K562 (cell line): ENCODE measurements around the gene SLC6A9. TPM values are rescaled to one million over a fixed set of nuclear protein-coding genes. Genes with fewer than 3 reads are reported as not detected.
A peak's percentile ranks its signal among the peaks of the same experiment; 100 is the strongest.

Experiments
- BCLAF1 ChIP-seq, 2 experiments: fragments of 450-650 bp in 1 of 2; IDR thresholded peaks; 2 replicates each; pipeline ENCODE4 v1.6.1; 2011 to 2017; ENCODE audit warnings: low read depth in 2 of 2, antibody characterized with exemption in 1 of 2, borderline replicate concordance in 1 of 2, low read length in 1 of 2, mild to moderate bottlenecking in 1 of 2, mixed read lengths in 1 of 2; ENCODE audit not compliant: control insufficient read depth in 1 of 2
- BRD4 ChIP-seq: fragments of 200-600 bp; sonication (generic); IDR thresholded peaks from 2 replicates; pipeline ENCODE4 v1.6.1; 2017; ENCODE audit warnings: inconsistent platforms
- CBFB ChIP-seq: sonication (generic); formaldehyde crosslinking; IDR thresholded peaks from 2 replicates; pipeline ENCODE4 v1.4.0; 2020; ENCODE audit warnings: mild to moderate bottlenecking, missing genetic modification reagents
- CHD1 ChIP-seq: fragments of 200-600 bp; sonication (generic); IDR thresholded peaks from one replicate; pipeline ENCODE4 v1.6.1; 2012; ENCODE audit warnings: mild to moderate bottlenecking, moderate library complexity, low read length, inconsistent platforms
- EGR1 ChIP-seq: fragments of 450-650 bp; conservative IDR thresholded peaks from 2 replicates; pipeline ENCODE4 v1.6.1; 2017; ENCODE audit warnings: mild to moderate bottlenecking
- GABPB1 ChIP-seq: sonication (generic); formaldehyde crosslinking; IDR thresholded peaks from 2 replicates; pipeline ENCODE4 v1.8.0; 2022; ENCODE audit warnings: mild to moderate bottlenecking, missing genetic modification reagents
- HDAC1 ChIP-seq, 2 experiments: fragments of 450-650 bp; IDR thresholded peaks; 2 replicates each; pipeline ENCODE4 v1.6.1; 2016 to 2017; ENCODE audit warnings: inconsistent platforms in 1 of 2, mild to moderate bottlenecking in 1 of 2, moderate library complexity in 1 of 2
- MITF ChIP-seq: IDR thresholded peaks from 2 replicates; pipeline ENCODE4 v1.6.1; 2014; ENCODE audit warnings: antibody characterized with exemption
- MTA3 ChIP-seq: fragments of 450-650 bp; formaldehyde crosslinking; IDR thresholded peaks from 2 replicates; pipeline ENCODE4 v1.6.1; 2017; ENCODE audit warnings: mild to moderate bottlenecking, borderline replicate concordance
- THRA ChIP-seq: fragments of 450-650 bp; IDR thresholded peaks from 2 replicates; pipeline ENCODE4 v1.6.1; 2017; ENCODE audit warnings: mild to moderate bottlenecking, moderate library complexity
- THRAP3 ChIP-seq: fragments of 450-650 bp; IDR thresholded peaks from 2 replicates; pipeline ENCODE4 v1.6.1; 2016; ENCODE audit warnings: mild to moderate bottlenecking, inconsistent platforms, borderline replicate concordance
- USF1 ChIP-seq: sonication (generic); formaldehyde crosslinking; IDR thresholded peaks from 2 replicates; pipeline ENCODE4 v1.9.0; 2022; ENCODE audit warnings: mild to moderate bottlenecking, missing genetic modification reagents
- USF2 ChIP-seq: sonication (generic); formaldehyde crosslinking; IDR thresholded peaks from 2 replicates; pipeline ENCODE4 v1.5.0; 2020; ENCODE audit warnings: missing genetic modification reagents
- ZBTB7A ChIP-seq: IDR thresholded peaks from 2 replicates; pipeline ENCODE4 v1.6.1; 2011; ENCODE audit warnings: low read depth, mild to moderate bottlenecking, low read length, moderate library complexity, borderline replicate concordance; ENCODE audit not compliant: control insufficient read depth
- ZKSCAN1 ChIP-seq: fragments of 150-350 bp; IDR thresholded peaks from 2 replicates; pipeline ENCODE4 v1.6.1; 2016; ENCODE audit warnings: low read depth, low read length
- ZNF175 ChIP-seq: fragments of 200-800 bp; sonication (Bioruptor generic); IDR thresholded peaks from 2 replicates; pipeline ENCODE4 v1.6.1; 2016; ENCODE audit warnings: low read depth, mild to moderate bottlenecking, missing genetic modification characterization, missing compliant biosample characterization
- ZNF41 ChIP-seq: fragments of 250-450 bp; sonication (Bioruptor Pico); conservative IDR thresholded peaks from 2 replicates; pipeline ENCODE4 v1.4.0; 2020; ENCODE audit warnings: mild to moderate bottlenecking
- ZNF431 ChIP-seq: sonication (generic); formaldehyde crosslinking; IDR thresholded peaks from 2 replicates; pipeline ENCODE4 v1.8.0; 2022; ENCODE audit warnings: mild to moderate bottlenecking, missing genetic modification reagents
- ZNF766 ChIP-seq: fragments of 200-800 bp; sonication (Bioruptor generic); conservative IDR thresholded peaks from 2 replicates; pipeline ENCODE4 v1.6.1; 2016; ENCODE audit warnings: missing genetic modification characterization, missing compliant biosample characterization
- ZNF780A ChIP-seq: fragments of 250-450 bp; sonication (Bioruptor Pico); IDR thresholded peaks from 2 replicates; pipeline ENCODE4 v1.5.0; 2021; ENCODE audit warnings: mild to moderate bottlenecking
- polyA plus RNA-seq, 8 experiments: library from polyadenylated mRNA; depleted of rRNA in 4 of 8; stranded (reverse) in 5 of 8; unstranded in 3 of 8; fragments of >200 nt; fragmentation: Nextera tagmentation in 2 of 8; fragmentation: Illumina TruSeq in 1 of 8; extraction: Ambion mirVana in 2 of 8; extraction: Trizol in 1 of 8; gene quantifications; 2 replicates each; pipeline versions ENCODE4 v1.2.1 to v1.2.3, GENCODE V29; 2011 to 2014; ENCODE audit warnings: inconsistent platforms in 1 of 8, missing spikeins in 1 of 8
- total RNA-seq, 7 experiments: library from RNA; depleted of rRNA in 6 of 7; stranded (reverse); fragments of >200 nt in 6 of 7; fragmentation: Illumina TruSeq in 2 of 7; extraction: Trizol in 2 of 7; gene quantifications; 2 replicates each; pipeline versions ENCODE4 v1.2.1 to v1.2.3, GENCODE V29; 2011 to 2021; ENCODE audit warnings: low replicate concordance in 1 of 7

Gene SLC6A9
- total and polyA plus RNA-seq, 9 of the 15 experiments (the other 6 are each of a cell fraction or from before 2014, with no cell fraction given): 0.17 to 18.7 (median 2.9) TPM

GRCh38 chr1:43947061-43947873, 84.0 kb downstream of the SLC6A9 start (continued):
- TF ChIP-seq BRD4: no peak
- TF ChIP-seq ZNF766: no peak
- TF ChIP-seq MITF: peak; percentile 30; the same call in 1 of the 2 replicates
- no peak for TF ChIP-seq BCLAF1 (IDR thresholded peaks at IDR 0.05; ENCODE audit: borderline replicate concordance in 1 of 2, control insufficient read depth in 1 of 2, low read depth in 2 of 2, low read length in 1 of 2)
- no peak for TF ChIP-seq USF2 (CRISPR knock-in tag)
- no peak; a peak in 1 of 4 replicates for TF ChIP-seq HDAC1 (IDR thresholded peaks at IDR 0.05)
- no peak for TF ChIP-seq ZNF780A (CRISPR knock-in tag)
- TF ChIP-seq GABPB1 (CRISPR knock-in tag): no peak
- peak; percentile 30 for TF ChIP-seq EGR1
- TF ChIP-seq ZNF41: no peak
- no peak for TF ChIP-seq USF1 (CRISPR knock-in tag)
- TF ChIP-seq CBFB (CRISPR knock-in tag): peak; percentile 49; the same call in 1 of the 2 replicates
- no peak for TF ChIP-seq ZNF175 (CRISPR knock-in tag)
- 0 out of 2 replicates have a peak, but pooled peaks have one; percentile 61 for TF ChIP-seq ZNF431 (CRISPR knock-in tag)
- TF ChIP-seq CHD1: peak; percentile 30
- TF ChIP-seq THRA: no peak
- TF ChIP-seq THRAP3: no peak
- peak; percentile 1; the same call in 1 of the 2 replicates for TF ChIP-seq MTA3
- TF ChIP-seq ZBTB7A: peak; percentile 18; the same call in 1 of the 2 replicates
- no peak for TF ChIP-seq ZKSCAN1
